ENCODE results near the gene HLA-DMB. TPM values are rescaled to one million over a fixed set of nuclear protein-coding genes. Genes with fewer than 3 reads are reported as not detected.

HLA-DMB gene
- polyA plus RNA-seq, 4 donors: 9.1 to 76.6 (median 62.8) TPM

DNA sequence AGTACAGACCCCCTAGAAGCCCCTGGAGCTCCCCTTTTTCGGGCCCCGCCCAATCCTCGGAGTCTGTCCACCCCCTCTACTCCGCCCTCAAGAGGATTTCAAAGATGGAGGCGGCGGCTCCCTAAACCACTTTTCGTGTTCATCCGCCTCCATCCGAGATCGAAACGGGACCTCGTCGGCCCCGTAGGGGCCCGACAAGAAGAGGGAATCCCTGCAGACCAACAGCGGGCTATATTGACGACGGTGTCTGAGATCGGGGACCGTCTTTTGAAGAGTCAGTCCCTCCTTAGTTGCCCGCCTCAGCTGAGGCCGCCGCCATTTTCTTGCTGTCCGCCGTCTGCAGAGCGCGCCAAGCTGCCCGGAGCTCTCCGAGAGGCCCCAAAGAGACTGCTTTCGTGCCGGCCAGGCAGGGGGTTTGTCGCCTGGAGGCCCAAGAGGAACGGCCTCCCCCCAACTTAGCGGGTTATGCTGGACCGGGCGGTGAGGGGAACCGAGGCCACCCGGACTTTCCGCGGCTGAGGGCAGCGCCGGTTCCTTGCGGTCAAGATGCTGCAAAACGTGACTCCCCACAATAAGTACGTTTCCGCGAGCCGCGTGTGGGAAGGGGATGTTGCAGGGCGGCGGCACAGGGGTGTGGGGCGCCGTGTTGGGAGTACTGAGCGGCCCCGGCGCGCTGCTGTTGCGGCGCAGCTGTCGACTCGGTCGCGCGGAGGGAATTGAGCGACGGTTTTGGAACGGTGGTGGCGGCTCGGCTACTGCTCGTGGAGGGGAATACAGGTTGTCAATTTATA is 31.7 kb upstream of the HLA-DMB start:
- DNase-seq (ENCODE audit: low read depth in 4 of 4, low spot score in 3 of 4): no peak

DNA sequence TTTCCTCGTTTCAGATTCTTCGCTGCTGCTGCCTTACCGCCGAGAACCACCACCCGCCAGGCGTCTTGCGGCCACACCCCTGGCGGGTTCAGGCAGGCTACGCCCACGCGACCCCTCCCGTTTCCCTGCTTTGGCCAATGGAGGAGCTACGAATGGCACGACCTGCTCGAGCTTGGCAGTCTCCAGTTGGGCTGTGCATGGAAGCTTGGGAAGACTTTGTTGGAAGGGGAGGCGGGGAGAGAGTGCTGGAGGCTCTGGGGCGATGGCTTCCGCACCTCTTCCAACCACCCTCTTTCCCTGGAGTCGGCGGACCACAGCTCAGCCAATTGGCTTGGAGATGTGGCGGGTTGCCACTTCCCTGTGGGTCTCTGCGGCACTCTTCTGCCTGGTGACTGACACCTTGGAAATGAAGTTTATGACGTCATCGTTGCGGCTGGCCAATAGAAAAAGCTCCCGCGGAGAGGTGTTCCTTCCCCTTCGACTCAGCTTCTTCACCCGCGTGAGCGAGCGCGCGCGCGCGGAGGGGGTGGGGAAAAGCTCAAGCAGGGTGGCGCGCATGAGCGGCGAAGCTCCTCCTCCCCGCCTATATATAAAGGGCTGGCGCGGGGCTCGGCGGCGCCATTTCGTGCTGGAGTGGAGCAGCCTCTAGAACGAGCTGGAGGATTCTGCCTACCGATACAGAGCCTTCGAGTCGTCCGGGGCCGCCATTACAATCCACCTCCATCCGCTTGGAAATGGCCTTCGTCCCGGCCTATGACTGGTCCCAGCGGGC is 30.9 kb upstream of the HLA-DMB start:
- DNase-seq (ENCODE audit: low read depth in 4 of 4, low spot score in 3 of 4): peak; percentile 100

DNA sequence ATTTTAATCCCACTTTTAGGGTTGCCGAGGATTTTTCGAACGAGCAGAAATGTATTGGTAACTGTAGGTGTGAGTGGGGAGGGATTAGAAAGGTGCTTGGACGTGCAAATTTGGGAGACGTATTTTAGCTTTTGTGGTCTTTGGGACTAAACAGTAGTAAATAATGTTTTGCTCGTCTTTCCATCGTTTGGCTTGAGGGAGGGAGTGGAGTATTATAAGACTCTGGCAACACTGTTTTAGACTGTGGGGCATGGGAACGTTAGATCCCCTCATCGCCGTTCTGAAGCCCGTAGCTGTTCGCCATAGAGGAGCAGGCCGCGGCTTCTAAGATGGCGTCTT is 30.4 kb upstream of the HLA-DMB start:
- no peak for DNase-seq (ENCODE audit: low read depth in 4 of 4, low spot score in 3 of 4)

DNA sequence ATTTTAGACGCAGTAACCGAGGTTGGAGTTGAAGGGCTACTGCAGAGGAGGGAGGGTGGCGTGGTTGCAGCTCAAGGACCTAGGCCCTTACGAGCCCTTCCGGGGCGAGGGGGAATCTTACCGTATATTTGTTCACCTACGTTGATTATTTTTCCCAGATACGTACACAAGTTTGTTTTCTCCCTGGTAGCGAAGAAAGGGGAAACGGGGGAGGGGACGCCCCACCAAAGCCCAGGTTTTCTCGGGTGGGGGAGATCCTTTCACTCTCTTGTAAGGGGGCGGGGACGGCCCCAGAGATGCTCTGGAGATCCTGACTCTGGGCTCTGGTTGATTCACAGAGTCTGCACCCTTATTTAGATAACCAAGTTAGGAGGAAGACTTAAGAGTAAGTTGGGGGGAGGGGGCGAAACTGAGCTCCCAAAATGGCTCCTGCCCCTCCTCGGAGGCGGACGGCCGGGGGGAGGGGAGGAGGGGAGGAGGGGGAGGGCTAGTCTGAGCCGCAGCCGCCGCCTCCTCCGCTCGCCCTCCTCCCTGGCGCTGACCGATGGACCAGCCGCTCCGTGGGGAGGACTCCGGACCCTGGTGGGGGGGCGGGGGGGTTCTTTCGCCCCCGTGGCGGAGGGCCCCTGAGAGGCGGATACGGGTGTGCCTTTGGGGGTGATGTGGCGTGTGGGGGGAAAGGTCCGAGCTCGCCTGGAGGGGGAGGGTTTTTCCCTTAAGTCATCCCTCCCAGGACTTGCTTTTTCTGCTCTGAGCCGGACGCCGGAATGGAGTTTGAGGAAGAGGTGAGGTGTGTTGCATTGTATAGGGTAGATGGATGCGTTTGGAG is 29.8 kb upstream of the HLA-DMB start:
- DNase-seq (ENCODE audit: low read depth in 4 of 4, low spot score in 3 of 4): peak in 2 of 4 donors; percentile 77 to 85

DNA sequence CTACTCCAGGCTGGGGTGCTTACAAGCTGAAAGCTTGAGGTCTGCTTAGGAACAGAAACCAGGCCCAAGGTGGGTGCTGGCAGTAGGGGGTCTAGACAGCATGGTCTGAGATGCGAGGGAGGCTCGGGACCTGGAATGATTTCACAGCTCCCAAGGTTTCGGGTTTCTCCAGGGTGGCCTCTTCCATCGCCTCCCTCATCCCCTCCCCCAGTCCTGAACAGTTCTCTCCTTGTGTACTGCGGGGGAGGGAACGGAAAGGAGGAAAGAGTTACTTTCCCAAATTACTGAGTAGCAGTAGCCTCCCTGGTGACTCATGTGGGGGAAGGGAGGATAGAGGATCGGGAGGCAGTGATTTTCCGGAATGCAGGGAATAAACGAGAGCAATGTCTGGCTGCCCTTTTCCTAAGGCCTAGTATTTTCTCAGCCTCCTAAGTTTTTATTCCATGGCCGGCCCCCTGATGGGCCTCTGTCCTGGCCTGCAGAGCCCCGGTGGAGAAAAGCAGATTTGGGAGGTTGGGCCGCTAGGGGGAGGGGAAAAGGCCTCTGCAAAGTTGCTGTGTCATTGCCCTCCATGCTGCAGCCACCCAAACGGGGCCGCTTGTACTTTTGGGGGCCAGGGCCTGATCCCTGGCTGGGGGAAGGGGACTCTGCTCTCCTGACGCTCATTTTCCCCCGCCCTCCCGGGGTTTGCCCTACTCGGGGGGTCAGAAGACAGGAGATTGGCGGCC is 29.0 kb upstream of the HLA-DMB start:
- DNase-seq (ENCODE audit: low read depth in 4 of 4, low spot score in 3 of 4): peak; percentile 85 to 90 (median 86)

DNA sequence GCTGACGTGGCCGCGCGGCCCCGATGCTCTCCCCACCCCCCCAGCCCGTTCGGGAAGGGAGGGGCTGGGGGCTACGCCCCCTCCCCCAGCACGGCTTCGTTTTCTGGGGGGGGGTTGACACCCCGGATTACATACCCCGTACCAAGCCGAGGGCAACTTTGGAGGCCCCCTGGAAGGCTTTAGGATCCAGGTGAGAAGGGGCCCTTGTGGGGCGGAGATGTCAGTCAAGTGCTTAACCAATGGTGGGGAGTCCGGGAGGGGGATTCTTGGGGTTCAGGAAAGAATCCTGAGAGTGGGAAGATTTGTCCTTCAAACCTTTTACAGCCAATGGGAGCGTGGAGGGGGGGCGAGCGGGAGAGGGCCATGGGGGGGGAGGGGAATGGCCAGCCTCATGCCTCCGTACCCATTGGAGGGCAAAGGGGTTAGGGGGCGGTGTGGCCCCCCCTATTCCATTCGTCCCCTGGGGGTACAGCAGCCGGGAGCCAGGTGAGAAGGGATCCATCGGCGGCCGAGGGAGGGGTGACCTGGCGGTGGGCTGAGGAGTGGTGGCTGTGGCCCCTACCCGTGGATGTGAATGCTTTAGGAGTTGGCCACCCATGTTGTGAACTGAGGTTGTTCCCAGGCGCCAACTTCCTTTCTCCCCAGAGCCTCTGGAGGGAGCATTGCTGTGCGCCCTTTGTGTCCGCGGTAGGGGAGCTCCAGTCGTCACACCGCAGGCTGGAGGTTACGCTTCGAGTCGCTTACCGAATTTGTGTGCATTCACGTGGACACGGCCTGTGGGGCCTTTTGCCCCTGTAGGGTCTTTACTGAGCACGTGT is 28.2 kb upstream of the HLA-DMB start:
- peak in 1 of 4 donors; percentile 66 for DNase-seq (ENCODE audit: low read depth in 4 of 4, low spot score in 3 of 4)

DNA sequence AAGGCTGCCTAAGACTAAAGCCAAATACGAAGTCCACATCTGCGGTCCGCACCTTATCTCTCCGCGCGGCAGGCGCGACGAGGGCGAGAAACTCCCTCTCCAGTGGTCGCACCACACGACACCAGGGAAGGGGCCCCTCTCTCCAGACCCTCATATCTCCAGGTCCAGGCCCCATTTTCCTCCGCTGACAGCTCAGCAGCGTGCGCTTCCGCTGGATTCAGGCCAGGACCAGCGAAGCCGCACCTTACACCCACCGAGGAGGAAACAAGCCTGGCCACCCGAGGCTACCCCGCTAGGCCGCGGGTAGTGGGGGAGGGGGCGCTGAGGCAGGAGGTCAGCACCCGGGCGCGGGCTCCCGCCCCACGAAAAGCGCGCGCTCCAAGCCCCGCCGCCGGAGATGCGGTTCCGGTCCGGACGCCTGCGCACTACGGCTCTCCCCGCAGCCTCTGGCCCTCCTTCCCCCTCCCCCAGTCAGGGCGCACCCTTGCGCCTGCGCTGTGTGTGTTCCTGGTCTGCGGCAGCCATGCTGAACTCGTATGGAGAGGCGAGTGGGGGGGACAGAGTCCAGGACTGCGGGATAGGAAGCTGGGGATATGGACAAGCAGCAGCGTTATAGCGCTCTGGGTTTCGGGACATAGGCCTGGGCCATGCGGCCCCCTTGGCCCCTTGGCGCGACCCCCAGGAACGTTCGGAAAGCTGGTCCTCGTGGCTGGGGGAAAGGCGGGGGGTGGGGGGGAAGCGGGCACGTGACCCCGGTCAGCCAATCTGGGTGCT is 27.5 kb upstream of the HLA-DMB start, which contains the start of gene BRD2:
Gene BRD2, plus strand, starts transcription at position 502 of the 774 bp plus-strand sequence. CDS start 4,305 bp downstream, outside the sequence.
- peak; percentile 94 to 98 (median 95) for DNase-seq (ENCODE audit: low read depth in 4 of 4, low spot score in 3 of 4)

DNA sequence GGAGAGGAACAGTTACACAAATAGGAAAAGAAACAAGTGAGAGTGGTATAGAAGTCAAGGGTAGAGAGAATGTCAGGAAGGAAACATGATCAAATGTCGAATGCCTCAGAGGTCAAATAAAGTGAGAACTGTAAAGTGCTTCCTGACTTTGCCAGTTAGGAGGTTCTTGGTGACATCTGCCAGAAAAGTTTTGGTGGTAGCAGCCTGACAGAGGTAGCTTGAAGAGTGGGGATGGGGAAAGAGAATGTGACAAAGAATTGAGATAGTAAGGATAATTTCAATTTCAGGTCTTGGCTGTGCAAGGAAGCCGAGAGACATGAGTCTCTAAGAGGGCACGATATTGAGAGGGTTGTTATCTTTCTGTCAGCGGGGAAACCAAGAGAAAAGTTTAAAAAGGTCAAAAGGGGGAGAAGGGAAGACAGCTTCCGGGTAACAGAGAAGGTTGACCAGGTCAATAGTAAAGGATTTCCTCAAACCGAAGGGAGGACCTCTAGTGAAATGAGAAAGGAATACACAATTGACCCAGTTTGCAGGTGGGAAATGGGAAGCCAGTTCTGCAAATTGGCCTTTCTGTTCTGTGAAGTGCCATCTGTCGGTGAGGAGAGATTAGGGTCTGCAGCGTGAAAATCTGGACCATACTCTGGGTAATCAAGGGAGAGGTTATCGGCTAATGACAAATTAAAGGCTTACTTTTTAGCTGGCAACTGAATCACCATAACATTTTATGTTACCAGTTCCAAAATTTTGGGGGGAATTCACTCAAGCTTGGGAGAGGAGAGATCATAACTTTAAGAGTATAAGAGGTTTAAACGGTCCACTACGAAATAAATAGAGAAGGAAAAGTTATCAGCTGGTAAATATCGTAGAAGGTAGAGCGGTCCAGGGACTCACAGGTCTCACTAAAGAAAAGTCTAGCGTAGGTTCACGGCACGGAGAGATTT is 26.6 kb upstream of the HLA-DMB start:
- DNase-seq (ENCODE audit: low read depth in 4 of 4, low spot score in 3 of 4): no peak

DNA sequence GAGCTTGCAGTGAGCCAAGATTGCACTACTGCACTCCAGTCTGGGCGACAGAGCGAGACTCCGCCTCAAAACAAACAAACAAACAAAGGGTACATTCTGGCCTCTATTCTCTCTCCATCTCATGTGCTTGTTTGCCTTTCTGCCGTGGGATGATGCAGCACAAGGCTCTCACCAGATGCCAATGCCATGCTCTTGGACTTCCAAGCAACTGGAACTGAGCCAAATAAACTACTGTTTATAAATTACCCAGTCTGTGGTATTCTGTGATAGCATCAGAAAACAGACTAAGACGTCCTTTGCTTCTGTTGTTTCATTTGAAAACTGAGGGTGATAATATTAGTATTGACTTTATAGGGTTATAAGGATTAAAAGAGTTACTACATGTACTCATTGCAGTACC is 23.9 kb upstream of the HLA-DMB start:
- no peak for DNase-seq (ENCODE audit: low read depth in 4 of 4, low spot score in 3 of 4)

DNA sequence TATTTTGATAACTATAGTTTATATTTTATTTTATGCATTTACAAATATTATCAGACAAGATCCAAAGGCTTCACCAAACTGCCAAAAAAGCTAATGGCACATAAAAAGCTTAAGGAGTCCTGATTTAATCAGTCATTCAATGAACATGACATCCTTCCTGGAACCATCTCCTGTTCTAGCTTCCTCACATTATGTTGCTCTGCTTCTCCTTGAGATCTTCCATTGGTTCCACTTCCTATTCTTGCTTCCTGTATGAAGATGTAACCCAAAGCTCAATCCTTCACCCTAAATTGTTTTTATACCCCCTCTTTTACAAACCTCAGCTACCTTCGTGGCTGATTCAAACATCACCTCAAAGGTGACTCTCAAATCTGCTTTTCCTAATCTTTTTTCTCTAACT is 23.0 kb upstream of the HLA-DMB start:
- no peak for DNase-seq (ENCODE audit: low read depth in 4 of 4, low spot score in 3 of 4)

DNA sequence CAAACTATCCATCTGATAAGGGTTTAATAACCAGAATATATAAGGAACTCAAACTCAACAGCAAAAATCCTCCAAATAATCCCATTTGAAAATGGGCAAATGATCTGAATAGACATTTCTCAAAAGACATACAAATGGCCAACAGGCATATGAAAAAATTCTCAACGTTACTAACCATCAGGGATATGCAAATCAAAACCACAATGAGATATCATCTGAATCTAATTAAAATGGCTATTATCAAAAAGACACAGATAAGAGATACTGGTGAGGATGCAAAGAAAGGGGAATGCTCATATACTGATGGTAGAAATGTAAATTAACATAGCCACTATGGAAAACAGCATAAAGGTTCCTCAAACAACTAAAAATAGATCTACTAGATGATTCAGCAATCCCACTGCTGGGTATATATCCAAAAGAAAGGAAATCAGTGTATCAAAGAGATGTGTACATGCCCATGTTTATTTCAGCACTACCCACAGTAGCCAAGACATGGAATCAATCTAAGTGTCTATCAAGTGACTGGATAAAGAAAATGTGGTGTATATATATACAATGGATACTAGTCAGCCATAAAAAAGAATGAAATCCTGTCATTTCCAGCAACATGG is 21.5 kb upstream of the HLA-DMB start:
- DNase-seq (ENCODE audit: low read depth in 4 of 4, low spot score in 3 of 4): no peak

DNA sequence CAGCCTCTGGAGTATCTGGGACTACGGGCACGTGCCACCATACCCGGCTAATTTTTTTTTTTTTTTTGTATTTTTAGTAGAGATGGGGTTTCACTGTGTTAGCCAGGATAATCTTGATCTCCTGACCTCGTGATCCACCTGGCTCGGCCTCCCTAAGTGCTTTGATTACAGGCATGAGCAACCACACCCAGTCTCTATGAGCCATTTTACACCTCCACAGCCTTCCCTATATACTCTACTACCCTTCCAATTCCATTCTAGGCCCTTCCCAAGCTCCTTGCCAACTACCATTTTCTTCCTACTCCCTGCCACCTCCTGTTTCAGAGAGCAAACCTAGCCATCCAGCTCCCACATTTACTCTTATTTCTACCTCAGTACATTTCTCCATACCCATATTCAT is 19.7 kb upstream of the HLA-DMB start:
- DNase-seq (ENCODE audit: low read depth in 4 of 4, low spot score in 3 of 4): no peak

DNA sequence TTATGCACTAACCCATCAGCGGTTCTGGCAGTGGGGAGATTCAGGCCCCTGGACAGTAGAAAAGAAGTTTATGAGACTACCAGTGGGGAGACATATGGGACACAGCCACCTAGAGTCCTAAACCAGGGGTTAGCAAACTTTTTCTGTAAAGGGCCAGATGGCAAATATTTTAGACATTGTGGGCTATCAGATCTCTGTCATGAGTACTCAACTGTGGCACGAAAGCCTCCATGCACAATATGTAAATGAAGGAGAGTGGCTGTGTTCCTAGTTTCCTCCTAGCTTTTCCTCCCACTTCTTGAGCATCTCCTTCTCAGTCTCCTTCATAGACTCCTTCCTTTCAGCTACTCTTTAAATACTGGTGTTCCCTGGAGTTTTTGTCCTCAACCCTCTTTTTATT is 15.3 kb upstream of the HLA-DMB start:
- no peak for DNase-seq (ENCODE audit: low read depth in 4 of 4, low spot score in 3 of 4)

DNA sequence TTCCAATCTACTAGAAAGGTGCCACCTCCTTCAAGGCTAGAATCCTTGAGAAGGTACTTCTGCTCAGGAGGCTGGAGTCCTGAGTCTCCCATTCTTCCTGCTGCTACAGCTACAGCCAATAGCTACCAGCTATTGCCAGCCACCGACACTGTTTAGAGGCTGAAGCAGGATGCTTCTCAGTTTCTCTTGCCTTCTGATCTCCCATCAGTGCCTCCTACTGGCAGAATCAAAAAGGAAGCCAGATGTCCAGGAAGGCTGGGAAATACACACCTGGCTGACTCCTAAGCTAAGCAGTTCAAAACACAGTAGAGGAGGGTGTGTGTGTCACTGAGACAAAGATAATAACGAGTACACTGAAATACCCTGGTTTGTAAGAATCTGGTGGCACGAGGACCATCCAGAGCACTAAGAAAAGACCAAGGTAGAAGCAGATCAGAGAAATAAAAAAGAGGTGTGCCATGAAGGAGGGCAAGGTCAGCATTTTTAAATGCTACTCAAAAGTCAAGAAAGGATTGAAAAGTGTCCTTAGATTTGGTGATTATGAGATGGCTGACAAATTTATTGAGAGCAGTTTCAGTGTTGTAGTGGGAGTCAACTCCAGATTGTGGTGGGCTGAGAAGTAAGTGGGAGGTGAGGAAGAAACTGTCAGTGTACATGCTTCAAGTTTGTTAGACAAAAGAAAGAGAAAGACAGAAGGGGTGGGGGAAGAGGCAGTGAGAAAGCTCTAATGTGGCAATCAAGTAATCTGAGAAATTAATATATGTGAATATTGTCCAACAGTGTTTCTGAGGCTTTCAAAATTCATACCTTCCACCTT is 14.4 kb upstream of the HLA-DMB start:
- no peak for DNase-seq (ENCODE audit: low read depth in 4 of 4, low spot score in 3 of 4)

DNA sequence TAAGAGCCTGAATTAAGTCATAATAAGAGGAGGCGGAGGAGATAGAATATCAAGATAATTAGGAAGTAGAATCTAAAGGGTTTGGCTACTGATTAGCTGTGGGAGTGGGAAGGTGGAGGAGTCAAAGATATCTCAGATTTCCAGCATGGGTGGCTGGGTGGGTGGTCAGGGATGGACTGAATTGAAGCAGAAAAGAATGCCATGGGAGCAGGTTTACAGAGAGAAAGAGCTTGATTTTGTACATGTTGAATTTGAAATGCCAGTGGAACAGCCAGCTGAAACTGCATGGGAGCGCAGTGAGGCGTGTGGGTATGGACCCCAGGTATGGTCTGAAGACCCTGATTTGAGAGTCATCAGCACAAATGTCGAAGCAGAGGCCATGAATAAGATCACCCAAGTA is 13.4 kb upstream of the HLA-DMB start:
- DNase-seq (ENCODE audit: low read depth in 4 of 4, low spot score in 3 of 4): no peak

DNA sequence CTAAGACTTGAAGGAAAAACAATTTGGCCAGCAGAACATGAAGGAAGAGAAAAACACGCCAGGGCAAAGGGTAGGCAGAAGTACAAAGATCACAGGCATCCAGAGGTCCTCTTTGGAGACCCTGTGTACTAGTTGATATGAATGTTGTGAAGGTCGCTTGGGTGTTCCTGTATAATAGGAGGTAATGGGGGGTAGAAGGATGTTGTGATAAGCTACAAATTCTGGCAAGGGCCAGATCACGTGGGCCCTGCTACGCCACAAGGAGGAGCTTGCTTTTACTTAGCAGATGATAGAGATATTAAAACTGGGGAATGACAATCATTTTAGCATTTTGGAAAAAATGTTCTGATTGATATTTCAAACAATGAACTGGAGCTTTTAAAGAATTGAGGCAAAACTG is 12.9 kb upstream of the HLA-DMB start:
- no peak for DNase-seq (ENCODE audit: low read depth in 4 of 4, low spot score in 3 of 4)

Measured in left renal pelvis (tissue), 4 donors.